Liver (tissue), 9 donors: ENCODE results near the gene CEP126. TPM values are rescaled to one million over a fixed set of nuclear protein-coding genes. Genes with fewer than 3 reads are reported as not detected.

Experiments used
- DNase-seq: peaks from one replicate; pipeline ENCODE4 v3.0.0-alpha.2; 2017; ENCODE audit warnings: low spot score
- H3K27ac ChIP-seq, 2 donors: one replicate each; pipeline ENCODE4 v1.7.0; 2013; ENCODE audit warnings: inconsistent platforms in 2 of 2, low read length in 2 of 2, control low read depth in 1 of 2, low read depth in 1 of 2, mild to moderate bottlenecking in 1 of 2
- H3K27me3 ChIP-seq, 4 donors: one replicate each; pipeline versions ENCODE4 v1.6.1 to v1.7.0; 2013; ENCODE audit warnings: low read length in 3 of 4, inconsistent platforms in 1 of 4, mild to moderate bottlenecking in 1 of 4, moderate library complexity in 1 of 4; ENCODE audit not compliant: control insufficient read depth in 4 of 4, insufficient read depth in 4 of 4
- H3K36me3 ChIP-seq, 4 donors: one replicate each; pipeline versions ENCODE4 v1.6.1 to v1.7.0; 2013; ENCODE audit warnings: low read length in 3 of 4, mild to moderate bottlenecking in 3 of 4, low read depth in 1 of 4, moderate library complexity in 1 of 4; ENCODE audit not compliant: control insufficient read depth in 4 of 4, insufficient read depth in 3 of 4
- H3K4me1 ChIP-seq, 4 donors: one replicate each; pipeline versions ENCODE4 v1.6.1 to v1.7.0; 2013; ENCODE audit warnings: low read length in 3 of 4, mild to moderate bottlenecking in 3 of 4, moderate library complexity in 1 of 4; ENCODE audit not compliant: control insufficient read depth in 4 of 4, insufficient read depth in 4 of 4
- H3K4me3 ChIP-seq, 3 donors: one replicate each; pipeline versions ENCODE4 v1.6.1 to v1.7.0; 2013; ENCODE audit warnings: low read length in 3 of 3, control low read depth in 1 of 3, low read depth in 1 of 3, mild to moderate bottlenecking in 1 of 3
- H3K9ac ChIP-seq, 2 donors: one replicate each; pipeline ENCODE4 v1.7.0; 2013; ENCODE audit warnings: low read length in 2 of 2, mild to moderate bottlenecking in 2 of 2, moderate library complexity in 2 of 2, control low read depth in 1 of 2, low read depth in 1 of 2
- H3K9me3 ChIP-seq, 4 donors: one replicate each; pipeline versions ENCODE4 v1.6.1 to v1.7.0; 2013; ENCODE audit warnings: low read length in 3 of 4; ENCODE audit not compliant: control insufficient read depth in 4 of 4
- EGR1 ChIP-seq, 2 donors: IDR thresholded peaks; 2 replicates each; pipeline ENCODE4 v1.6.1; 2016 to 2018; ENCODE audit warnings: antibody characterized with exemption in 2 of 2, low read depth in 2 of 2
- FOXA1 ChIP-seq: IDR thresholded peaks from 2 replicates; pipeline ENCODE4 v1.6.1; 2016; ENCODE audit warnings: antibody characterized with exemption
- FOXA2 ChIP-seq: IDR thresholded peaks from 2 replicates; pipeline ENCODE4 v1.6.1; 2016; ENCODE audit warnings: antibody characterized with exemption
- GABPA ChIP-seq, 2 donors: IDR thresholded peaks in 1 of 2; conservative IDR thresholded peaks in 1 of 2; 2 replicates each; pipeline ENCODE4 v1.6.1; 2016; ENCODE audit warnings: antibody characterized with exemption in 2 of 2, mild to moderate bottlenecking in 1 of 2, moderate library complexity in 1 of 2
- HNF4A ChIP-seq, 2 donors: conservative IDR thresholded peaks; 2 replicates each; pipeline ENCODE4 v1.6.1; 2016; ENCODE audit warnings: antibody characterized with exemption in 2 of 2, mild to moderate bottlenecking in 2 of 2
- HNF4G ChIP-seq: IDR thresholded peaks from 2 replicates; pipeline ENCODE4 v1.6.1; 2016; ENCODE audit warnings: antibody characterized with exemption
- JUND ChIP-seq, 2 donors: IDR thresholded peaks; 2 replicates each; pipeline ENCODE4 v1.6.1; 2016; ENCODE audit warnings: antibody characterized with exemption in 2 of 2
- NR2F2 ChIP-seq: IDR thresholded peaks from 2 replicates; pipeline ENCODE4 v1.6.1; 2016; ENCODE audit warnings: antibody characterized with exemption
- RAD21 ChIP-seq, 2 donors: IDR thresholded peaks; 2 replicates each; pipeline ENCODE4 v1.6.1; 2016; ENCODE audit warnings: antibody characterized with exemption in 2 of 2, mild to moderate bottlenecking in 2 of 2
- RXRA ChIP-seq, 2 donors: IDR thresholded peaks; 2 replicates each; pipeline ENCODE4 v1.6.1; 2017 to 2018; ENCODE audit warnings: antibody characterized with exemption in 2 of 2, mild to moderate bottlenecking in 1 of 2
- SP1 ChIP-seq: IDR thresholded peaks from 2 replicates; pipeline ENCODE4 v1.6.1; 2018; ENCODE audit warnings: antibody characterized with exemption, mild to moderate bottlenecking
- TAF1 ChIP-seq: conservative IDR thresholded peaks from 2 replicates; pipeline ENCODE4 v1.6.1; 2016; ENCODE audit warnings: antibody characterized with exemption, mild to moderate bottlenecking
- YY1 ChIP-seq: IDR thresholded peaks from 2 replicates; pipeline ENCODE4 v1.6.1; 2016; ENCODE audit warnings: antibody characterized with exemption, mild to moderate bottlenecking
- WGBS: extraction: QIAGEN DNeasy Blood & Tissue Kit; methylation state at CpG from one replicate; pipeline ENCODE4 v1.1.7; 2013; 5-methylcytosine and 5-hydroxymethylcytosine counted together
- polyA plus RNA-seq, 2 donors: library from polyadenylated mRNA; stranded (reverse) in 1 of 2; unstranded in 1 of 2; fragments of 200-250 nt in 1 of 2; fragments of >200 nt in 1 of 2; fragmentation: Nextera tagmentation in 1 of 2; extraction: Ambion mirVana in 1 of 2; gene quantifications; one replicate each; pipeline versions ENCODE4 v1.2.1 to v1.2.3, GENCODE V29; 2013 to 2015
- total RNA-seq, 2 donors: library from RNA; depleted of rRNA; stranded (reverse); fragments of >200 nt; gene quantifications; one replicate each; pipeline ENCODE4 v1.2.3, GENCODE V29; 2014
- TF ChIP-seq, protein P1 (sequence below): IDR thresholded peaks from 2 replicates; pipeline ENCODE4 v1.6.1; 2016; ENCODE audit warnings: antibody characterized with exemption
- TF ChIP-seq, protein P2 (sequence below): IDR thresholded peaks from 2 replicates; pipeline ENCODE4 v1.6.1; 2016; ENCODE audit warnings: antibody characterized with exemption, mild to moderate bottlenecking
- TF ChIP-seq, protein P3 (sequence below): IDR thresholded peaks from 2 replicates; pipeline ENCODE4 v1.6.1; 2016; ENCODE audit warnings: antibody characterized with exemption
- TF ChIP-seq, protein P4 (sequence below): fragments of 150-350 bp; IDR thresholded peaks from 2 replicates; pipeline ENCODE4 v1.5.1; 2017; ENCODE audit warnings: improper control_type of control experiment, low read depth, low read length; ENCODE audit not compliant: missing input control
- TF ChIP-seq, protein P5 (sequence below): IDR thresholded peaks from 2 replicates; pipeline ENCODE4 v1.6.1; 2016; ENCODE audit warnings: antibody characterized with exemption
- donor health status: healthy.
- donor health status: healthy.
- donor health status: healthy.
- donor health status: healthy.
- donor health status: healthy.

Gene CEP126
- total and polyA plus RNA-seq, 4 donors: 0.02 to 0.75 (median 0.16) TPM

DNA sequence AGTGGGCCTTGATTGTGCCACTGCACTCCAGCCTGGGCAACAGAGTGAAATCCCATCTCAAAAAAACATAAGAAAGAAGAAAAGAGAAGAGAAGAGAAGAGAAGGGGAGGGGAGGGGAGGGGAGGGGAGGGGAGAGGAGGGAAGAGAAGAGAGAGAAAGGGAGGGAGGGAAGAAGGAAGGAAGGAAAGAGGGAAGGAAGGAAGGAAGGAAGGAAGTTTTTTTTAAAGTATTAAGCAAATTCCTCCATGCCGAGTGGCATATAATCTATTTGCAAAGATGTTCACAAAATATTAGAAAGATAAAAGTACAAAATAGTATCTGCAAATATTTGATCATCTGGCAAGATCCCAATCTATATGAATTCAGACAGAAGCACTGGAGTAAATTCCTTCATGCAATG is 121.9 kb downstream of the CEP126 start:
- DNase-seq: no peak
- Histone ChIP-seq H3K9me3 (no peaks in the 10 kb centered on the region), H3K36me3 (no peaks in the 10 kb centered on the region), H3K4me3 (no peak overlapping the region), H3K27ac (no peak overlapping the region), H3K9ac (no peak overlapping the region), H3K27me3 (no peaks in the 10 kb centered on the region), H3K4me1 (no peaks in the 10 kb centered on the region)
- 84% methylated on average over 1 of the region's 1 CpG for WGBS
- TF ChIP-seq FOXA2 (no peak), RAD21 (IDR thresholded peaks at IDR 0.05) (no peak), HNF4G (no peak), GABPA (IDR thresholded peaks at IDR 0.05 in 1 of 2, conservative IDR thresholded peaks at IDR 0.05 in 1 of 2) (no peak), YY1 (no peak), SP1 (no peak), HNF4A (conservative IDR thresholded peaks at IDR 0.05) (no peak), JUND (IDR thresholded peaks at IDR 0.05) (no peak), NR2F2 (no peak), TAF1 (no peak), EGR1 (IDR thresholded peaks at IDR 0.05; ENCODE audit: low read depth in 2 of 2) (no peak), FOXA1 (no peak), RXRA (IDR thresholded peaks at IDR 0.05) (no peak)
- TF ChIP-seq, protein P1, sequence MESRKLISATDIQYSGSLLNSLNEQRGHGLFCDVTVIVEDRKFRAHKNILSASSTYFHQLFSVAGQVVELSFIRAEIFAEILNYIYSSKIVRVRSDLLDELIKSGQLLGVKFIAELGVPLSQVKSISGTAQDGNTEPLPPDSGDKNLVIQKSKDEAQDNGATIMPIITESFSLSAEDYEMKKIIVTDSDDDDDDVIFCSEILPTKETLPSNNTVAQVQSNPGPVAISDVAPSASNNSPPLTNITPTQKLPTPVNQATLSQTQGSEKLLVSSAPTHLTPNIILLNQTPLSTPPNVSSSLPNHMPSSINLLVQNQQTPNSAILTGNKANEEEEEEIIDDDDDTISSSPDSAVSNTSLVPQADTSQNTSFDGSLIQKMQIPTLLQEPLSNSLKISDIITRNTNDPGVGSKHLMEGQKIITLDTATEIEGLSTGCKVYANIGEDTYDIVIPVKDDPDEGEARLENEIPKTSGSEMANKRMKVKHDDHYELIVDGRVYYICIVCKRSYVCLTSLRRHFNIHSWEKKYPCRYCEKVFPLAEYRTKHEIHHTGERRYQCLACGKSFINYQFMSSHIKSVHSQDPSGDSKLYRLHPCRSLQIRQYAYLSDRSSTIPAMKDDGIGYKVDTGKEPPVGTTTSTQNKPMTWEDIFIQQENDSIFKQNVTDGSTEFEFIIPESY: no peak
- TF ChIP-seq, protein P2, sequence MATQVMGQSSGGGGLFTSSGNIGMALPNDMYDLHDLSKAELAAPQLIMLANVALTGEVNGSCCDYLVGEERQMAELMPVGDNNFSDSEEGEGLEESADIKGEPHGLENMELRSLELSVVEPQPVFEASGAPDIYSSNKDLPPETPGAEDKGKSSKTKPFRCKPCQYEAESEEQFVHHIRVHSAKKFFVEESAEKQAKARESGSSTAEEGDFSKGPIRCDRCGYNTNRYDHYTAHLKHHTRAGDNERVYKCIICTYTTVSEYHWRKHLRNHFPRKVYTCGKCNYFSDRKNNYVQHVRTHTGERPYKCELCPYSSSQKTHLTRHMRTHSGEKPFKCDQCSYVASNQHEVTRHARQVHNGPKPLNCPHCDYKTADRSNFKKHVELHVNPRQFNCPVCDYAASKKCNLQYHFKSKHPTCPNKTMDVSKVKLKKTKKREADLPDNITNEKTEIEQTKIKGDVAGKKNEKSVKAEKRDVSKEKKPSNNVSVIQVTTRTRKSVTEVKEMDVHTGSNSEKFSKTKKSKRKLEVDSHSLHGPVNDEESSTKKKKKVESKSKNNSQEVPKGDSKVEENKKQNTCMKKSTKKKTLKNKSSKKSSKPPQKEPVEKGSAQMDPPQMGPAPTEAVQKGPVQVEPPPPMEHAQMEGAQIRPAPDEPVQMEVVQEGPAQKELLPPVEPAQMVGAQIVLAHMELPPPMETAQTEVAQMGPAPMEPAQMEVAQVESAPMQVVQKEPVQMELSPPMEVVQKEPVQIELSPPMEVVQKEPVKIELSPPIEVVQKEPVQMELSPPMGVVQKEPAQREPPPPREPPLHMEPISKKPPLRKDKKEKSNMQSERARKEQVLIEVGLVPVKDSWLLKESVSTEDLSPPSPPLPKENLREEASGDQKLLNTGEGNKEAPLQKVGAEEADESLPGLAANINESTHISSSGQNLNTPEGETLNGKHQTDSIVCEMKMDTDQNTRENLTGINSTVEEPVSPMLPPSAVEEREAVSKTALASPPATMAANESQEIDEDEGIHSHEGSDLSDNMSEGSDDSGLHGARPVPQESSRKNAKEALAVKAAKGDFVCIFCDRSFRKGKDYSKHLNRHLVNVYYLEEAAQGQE: no peak
- TF ChIP-seq, protein P3, sequence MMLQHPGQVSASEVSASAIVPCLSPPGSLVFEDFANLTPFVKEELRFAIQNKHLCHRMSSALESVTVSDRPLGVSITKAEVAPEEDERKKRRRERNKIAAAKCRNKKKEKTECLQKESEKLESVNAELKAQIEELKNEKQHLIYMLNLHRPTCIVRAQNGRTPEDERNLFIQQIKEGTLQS: no peak
- TF ChIP-seq, protein P4, sequence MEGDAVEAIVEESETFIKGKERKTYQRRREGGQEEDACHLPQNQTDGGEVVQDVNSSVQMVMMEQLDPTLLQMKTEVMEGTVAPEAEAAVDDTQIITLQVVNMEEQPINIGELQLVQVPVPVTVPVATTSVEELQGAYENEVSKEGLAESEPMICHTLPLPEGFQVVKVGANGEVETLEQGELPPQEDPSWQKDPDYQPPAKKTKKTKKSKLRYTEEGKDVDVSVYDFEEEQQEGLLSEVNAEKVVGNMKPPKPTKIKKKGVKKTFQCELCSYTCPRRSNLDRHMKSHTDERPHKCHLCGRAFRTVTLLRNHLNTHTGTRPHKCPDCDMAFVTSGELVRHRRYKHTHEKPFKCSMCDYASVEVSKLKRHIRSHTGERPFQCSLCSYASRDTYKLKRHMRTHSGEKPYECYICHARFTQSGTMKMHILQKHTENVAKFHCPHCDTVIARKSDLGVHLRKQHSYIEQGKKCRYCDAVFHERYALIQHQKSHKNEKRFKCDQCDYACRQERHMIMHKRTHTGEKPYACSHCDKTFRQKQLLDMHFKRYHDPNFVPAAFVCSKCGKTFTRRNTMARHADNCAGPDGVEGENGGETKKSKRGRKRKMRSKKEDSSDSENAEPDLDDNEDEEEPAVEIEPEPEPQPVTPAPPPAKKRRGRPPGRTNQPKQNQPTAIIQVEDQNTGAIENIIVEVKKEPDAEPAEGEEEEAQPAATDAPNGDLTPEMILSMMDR: no peak
- TF ChIP-seq, protein P5, sequence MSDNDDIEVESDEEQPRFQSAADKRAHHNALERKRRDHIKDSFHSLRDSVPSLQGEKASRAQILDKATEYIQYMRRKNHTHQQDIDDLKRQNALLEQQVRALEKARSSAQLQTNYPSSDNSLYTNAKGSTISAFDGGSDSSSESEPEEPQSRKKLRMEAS: no peak
